GM18508 (cell line): ENCODE results near the gene BRICD5.

ENCODE experiments used
- ATAC-seq: cut with Tn5 transposase; IDR thresholded peaks from one replicate; pipeline ENCODE4 v1.9.1; 2021; ENCODE audit warnings: moderate number of reproducible peaks; ENCODE audit not compliant: insufficient read depth, unreplicated experiment

Gene BRICD5

DNA sequence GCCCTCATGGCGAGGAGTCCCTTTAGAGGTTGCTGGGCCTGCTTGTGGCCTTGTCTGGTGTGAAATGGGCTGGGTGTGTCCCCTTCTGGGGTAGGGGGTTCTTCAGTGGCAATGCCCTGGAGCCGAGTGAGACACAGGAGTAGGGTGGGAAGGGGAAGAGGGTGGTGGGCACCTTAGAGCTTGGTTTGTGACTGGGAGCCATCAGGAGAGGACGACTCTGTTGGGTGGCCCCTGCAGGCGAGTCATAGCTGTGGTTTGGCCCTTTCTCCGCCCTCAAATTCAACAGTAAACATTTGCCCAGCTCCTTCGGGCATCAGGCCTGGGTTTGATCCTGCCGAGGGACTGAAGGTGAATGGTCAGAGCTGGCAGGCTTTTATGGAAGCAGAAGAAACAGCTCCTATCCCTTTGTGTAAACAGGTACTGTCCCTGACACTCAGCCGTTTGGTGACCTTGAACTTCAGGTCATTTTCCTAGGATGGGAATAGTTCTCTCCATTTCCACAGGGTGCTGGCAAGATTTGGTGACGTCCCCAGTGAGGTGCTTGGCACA is 15.7 kb upstream of the BRICD5 start:
- ATAC-seq = no peak

DNA sequence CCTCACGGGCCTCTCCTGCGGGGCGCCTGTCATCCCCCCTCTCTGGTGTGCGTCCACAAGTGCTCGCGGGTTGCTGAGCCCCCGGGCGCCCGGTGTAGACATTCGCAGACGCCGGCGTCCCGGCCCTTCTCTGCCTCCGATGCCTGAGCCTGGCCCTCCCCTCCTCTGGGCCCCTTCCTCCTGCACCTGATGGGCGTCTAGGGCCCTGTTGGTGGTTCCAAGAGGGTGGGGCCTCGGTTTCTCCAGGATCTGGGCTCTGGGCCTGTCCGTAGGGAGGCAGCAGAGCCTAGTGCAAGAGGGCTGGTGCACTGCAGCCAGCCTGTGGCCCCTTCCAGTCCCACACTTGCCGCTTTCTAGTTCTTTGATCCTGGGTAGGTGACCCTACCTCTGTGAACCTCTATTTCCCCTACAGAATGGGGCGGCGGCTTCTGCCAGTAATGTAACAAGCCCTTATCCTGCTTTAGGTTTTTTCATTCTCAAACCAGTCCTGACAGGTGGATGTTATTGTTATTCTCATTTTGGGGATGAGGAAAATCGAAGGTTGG is 13.4 kb upstream of the BRICD5 start:
- ATAC-seq = no peak

DNA sequence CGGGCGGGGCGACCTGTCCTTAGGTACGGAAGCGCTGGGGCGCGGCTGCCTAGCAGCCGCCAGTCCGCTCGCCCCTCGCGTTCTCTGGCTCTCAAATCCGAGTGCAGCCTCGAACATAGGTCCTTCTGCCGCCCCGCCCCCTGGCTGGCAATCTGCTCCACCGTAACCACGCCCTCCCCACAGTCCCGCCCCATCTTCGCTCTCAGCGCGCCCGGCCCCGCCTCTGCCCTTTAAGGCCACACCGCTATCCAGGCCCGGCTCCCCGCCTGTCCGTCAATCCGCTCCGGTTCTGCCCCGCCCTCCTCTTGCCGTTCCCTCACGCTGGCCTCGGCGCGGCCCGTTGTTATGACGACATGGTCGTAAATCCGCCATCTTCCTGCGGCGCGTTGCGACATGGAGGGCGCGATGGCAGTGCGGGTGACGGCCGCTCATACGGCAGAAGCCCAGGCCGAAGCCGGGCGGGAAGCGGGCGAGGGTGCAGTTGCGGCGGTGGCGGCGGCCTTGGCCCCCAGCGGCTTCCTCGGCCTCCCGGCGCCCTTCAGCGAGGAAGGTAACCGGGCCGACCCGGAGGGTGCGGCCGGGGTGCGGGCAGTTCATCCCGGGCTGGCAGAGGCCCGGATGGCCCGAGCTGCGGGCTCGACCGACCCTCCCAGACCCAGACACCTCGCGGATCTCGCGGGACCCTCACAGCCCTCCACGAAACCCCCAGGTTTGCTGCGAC is 12.7 kb upstream of the BRICD5 start, which contains the start of gene E4F1:
Gene E4F1 (plus strand): TSS at position 371 of the 721 bp plus-strand sequence. CDS start 23 bp downstream, at position 394.
- ATAC-seq = peak; percentile 65

DNA sequence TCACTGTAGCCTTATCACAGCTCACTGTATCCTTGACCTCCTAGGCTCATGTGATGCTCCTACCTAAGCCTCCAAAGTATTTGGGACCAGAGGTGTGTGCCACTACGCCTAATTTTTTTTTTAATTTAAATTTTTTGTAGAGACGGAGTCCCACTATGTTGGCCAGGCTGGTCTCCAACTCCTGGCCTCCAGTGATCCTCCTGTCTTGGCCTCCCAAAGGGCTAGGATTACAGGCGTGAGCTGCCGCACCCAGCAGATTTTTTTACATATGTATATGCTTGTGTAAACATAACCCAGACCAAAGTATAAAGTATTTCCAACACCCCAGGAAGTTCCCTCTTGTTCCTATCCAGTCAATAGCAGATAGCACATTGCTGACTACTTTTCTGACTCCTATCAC is 5.7 kb upstream of the BRICD5 start:
- no peak for ATAC-seq

DNA sequence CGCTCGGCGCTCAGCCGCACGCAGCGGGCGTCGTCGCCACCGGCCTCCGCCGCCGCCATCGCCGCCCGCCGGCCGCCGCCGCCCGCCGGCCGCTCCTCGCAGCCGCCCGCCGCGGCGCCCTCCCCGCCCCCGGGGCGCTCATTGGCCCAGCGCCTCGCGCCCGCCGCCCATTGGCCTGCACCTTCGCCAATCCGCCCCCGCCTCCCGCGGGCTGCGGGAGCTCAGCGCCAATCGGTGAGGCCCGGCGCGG is 4.0 kb upstream of the BRICD5 start, which contains the start of gene PGP:
Gene PGP (minus strand): TSS at position 122 of the 250 bp plus-strand sequence. CDS start 63 bp downstream, at position 59.
- no peak for ATAC-seq

DNA sequence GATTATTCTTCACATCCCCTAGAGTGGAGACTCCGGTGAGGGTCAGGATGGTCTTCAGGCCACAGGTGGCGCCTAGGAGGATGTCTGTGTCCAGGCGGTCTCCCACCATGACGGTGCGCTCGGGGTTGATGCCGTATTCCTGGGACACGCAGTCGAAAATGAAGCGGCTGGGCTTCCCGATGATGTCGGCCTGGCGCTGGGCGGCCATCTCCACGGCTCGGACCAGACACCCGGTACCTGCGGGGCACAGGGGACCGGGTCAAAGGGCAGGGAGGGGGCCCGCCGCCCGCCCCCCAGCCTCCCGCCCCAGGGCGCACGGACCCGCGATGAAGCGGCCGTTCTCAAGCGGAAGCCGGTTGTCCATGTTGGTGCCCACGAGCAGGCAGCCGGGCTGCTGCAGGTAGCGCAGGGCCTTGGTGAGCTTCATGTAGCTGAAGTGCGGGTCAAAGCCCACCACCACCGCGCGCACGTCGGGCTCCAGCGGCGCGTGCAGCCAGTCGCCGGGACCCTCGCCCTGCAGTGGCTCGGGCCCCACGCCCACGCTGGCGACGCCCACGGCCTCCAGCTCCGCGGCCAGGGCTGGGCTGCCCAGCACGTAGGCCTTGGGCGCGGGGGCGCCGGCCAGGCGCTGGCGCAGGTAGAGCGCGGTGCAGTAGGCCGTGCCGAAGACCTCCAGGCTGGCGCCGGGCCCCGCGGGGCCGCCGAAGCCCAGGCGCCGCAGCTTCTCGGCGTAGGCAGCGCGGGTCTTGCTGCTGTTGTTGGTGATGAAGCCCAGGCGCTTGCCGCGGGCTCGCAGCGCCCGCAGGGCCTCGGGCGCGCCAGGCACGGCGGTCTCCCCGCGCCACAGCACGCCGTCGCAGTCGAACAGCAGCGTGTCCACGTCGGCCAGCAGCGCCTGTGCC is 3.4 kb upstream of the BRICD5 start:
- ATAC-seq = no peak

DNA sequence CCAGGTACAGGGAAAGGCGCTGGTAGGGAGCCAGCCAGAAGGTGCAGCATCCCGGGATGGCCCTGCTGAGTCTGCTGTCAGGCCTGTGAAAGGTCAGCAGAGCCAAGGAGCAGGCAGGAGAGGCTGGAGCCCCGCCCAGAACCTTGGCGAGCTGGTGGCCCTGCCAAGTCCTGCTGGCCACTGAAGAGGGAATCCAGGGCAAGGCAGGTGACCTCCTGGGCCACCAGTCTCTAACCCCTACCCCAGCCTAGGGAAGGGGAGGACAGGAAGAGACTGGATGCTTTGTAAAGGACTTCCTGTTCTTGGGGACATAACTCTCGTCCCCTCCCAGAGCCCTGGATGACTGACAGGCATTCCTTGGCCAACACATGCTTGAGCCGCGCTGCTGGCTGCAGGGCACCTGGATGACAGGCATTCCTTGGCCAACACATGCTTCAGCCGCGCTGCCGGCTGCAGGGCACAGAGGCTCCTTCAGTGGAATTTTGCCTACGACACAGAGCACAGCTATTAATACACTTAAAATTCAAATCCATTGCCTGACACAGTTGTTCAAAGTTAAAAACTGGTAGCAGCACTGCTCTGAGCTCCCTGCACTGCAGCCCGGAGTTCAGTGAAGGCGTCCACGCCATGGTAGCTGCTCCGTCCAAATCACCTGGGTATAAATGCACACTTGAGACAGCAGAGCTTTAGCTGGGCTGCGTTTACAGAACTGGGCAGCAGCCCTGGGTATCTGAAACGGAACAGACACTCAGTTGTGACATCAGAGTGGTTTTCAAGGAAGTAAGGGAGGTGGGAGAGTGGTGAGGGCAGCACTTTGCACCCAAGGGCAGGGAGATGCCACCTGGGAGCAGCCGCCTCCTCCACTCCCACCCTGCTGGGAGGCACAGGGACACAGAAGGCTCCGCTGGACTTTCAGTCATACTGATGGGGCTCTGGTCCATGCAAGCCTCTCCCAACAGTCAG is 2.0 kb upstream of the BRICD5 start:
- ATAC-seq = no peak

DNA sequence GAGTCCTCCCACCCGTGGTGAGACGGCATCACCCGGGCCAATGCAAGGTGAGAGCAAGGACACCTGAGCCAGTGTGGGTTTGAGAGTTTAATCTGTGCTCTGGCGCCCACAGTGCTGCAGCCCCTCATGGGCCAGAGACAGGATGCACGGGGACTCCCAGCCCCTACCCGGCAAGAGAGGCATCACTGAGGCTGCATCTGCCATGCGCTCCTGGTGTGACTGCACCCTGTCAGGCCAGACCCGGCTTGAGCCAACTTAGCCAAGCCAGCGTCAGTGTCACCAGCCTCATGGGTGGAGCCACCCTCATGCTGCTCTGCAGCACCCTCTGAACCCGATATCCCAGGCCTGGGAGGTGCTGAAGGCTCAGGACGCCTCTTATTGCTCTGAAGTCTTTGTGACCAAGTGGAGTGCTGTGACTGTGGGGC is 1.3 kb upstream of the BRICD5 start:
- no peak for ATAC-seq

DNA sequence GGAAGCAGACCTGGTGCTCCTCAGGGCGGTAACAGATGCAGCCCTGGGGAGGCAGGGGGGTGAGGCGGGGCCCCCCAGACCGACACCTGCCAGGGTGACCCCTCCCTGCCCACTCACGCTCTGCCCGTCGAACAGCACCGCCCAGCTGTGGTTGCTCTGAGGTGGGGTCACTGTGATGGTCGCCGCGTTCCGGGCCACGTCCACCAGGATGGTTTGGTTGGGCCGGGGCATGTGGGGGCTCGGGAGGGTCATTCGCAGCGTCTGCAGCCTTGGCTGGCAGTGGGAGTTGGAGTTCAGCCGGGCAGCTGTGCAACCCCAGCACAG is 692 bp downstream of the BRICD5 start:
- ATAC-seq = no peak

DNA sequence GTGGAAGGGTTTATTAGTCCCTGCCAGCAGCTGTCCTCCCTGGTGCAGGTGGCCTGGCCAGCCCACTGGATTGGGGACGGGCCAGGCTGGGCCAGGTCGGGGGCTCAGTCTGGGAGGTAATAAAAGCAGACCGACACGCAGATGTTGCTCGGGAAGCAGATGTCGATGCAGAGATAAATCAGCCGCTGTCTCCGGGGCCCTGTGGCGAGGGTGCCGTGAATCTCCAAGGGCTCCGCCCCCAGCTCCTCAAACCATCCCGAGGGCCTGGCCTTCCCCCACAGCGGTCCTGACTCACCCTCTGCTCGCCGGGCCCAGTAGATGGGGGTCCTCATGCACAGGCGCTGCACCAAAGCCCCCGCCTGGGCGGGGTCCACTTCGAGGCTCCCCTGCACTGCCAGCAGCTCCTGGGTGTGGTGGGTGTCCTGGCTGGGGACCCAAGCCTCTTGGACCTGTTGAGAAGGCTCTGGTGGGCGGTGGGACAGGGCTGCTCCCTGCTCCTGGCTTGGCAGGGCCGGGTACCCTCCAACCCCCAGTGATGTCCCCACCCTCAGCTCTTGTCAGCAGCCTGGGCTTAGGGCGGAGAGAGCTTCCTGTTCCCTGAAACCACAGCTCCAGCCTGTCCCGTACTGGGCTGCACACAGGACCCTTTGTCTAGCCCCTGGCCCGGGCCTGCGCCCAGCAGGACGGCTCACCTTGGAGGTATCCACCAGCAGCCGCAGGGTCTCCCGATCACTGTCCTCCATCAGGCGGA is 1.2 kb downstream of the BRICD5 start:
- no peak for ATAC-seq

DNA sequence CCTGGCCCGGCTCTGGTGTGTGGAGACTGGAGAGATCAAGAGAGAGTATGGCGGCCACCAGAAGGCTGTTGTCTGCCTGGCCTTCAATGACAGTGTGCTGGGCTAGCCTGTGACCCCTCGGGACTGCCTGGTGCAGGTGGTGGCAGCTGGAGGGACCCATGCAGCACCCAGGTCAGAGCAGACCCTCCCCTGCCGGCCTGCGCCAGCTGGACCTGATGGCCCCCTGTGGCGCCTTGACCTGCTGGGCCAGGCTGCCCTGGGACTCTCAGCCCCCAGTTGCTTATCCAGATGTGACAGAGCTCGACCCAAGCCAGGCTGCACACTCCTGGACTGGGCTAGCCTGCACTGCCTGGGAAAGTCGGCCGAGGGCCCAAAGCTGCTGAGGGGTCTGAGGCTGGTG is 1.9 kb downstream of the BRICD5 start:
- no peak for ATAC-seq

DNA sequence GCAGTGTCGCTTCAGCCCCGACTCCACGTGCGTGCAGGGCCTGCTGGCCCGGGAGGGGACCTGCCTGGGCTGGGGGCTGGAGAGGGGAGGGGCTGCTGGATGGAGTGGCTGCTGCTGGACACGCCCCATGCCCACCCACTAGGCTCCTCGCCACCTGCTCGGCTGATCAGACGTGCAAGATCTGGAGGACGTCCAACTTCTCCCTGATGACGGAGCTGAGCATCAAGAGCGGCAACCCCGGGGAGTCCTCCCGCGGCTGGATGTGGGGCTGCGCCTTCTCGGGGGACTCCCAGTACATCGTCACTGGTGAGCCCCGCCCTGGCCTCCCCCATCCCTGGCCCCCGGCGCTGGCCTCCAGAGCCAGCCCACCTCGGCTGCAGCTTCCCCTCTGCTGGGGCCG is 2.4 kb downstream of the BRICD5 start:
- ATAC-seq = no peak

DNA sequence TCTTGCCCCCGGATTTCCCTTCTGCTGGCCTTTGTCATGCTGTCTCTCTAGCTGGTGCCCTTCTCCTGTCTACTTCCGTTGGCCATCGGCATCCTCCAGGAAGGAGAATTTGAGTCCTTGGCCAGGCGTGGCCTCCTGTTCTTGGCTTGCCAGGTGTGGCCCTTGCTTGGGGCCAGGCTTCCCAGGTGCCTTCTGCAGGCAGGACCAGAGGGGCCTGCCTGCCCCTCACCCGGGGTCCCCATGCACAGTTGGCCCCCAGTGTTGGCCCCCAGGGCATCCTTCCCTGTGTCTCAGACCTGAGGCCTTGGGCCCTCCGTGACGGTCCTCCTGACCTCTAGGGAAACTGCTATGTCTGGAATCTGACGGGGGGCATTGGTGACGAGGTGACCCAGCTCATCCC is 2.8 kb downstream of the BRICD5 start:
- no peak for ATAC-seq

DNA sequence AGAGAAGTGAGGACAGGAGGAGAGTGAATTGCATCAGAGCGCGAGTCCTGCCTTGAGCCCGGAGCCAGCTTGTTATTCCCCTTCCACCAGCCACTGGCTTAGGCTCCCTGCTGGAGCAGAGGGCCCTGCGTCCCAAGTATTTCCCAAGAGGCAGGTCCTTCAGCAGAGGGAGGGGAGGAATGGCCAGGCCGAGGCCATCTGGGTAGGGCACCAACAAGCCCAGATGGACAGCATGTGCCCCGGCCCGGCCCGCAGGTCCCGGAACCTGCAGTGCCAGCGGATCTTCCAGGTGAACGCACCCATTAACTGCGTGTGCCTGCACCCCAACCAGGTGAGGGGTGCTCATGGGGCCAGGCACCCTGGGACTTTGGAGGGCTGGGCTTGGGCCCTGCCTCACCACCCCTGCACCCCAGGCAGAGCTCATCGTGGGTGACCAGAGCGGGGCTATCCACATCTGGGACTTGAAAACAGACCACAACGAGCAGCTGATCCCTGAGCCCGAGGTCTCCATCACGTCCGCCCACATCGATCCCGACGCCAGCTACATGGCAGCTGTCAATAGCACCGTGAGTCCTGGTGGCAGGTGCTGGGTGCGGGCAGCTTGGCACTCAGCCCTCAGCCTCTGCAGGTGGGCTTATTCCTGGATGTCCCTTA is 3.8 kb downstream of the BRICD5 start:
- ATAC-seq = no peak

DNA sequence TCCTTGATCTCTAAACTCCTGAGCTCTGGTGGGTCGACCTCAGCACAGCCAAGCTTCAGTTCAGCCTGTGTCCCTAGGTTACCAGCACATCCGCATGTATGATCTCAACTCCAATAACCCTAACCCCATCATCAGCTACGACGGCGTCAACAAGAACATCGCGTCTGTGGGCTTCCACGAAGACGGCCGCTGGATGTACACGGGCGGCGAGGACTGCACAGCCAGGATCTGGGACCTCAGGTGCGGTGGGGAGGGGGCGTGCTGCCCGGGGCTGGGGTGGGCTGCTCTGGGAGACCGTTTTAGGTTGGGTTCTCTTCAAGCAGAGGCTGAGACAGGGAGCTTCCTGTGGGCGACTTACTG is 4.3 kb downstream of the BRICD5 start:
- no peak for ATAC-seq

DNA sequence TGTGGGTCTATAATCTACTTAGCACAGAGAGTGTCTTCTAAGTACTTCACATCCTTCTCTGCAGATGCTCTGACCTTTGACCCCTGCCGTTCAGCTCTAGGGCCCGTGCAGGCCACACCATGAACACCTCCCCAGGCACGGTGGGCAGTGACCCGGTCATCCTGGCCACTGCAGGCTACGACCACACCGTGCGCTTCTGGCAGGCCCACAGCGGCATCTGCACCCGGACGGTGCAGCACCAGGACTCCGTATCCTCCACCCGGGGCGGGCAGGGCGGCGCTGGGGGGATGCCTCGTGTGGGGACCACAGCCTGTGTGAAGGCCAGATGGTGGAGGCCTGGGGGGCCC is 4.7 kb downstream of the BRICD5 start:
- ATAC-seq = peak; percentile 6

DNA sequence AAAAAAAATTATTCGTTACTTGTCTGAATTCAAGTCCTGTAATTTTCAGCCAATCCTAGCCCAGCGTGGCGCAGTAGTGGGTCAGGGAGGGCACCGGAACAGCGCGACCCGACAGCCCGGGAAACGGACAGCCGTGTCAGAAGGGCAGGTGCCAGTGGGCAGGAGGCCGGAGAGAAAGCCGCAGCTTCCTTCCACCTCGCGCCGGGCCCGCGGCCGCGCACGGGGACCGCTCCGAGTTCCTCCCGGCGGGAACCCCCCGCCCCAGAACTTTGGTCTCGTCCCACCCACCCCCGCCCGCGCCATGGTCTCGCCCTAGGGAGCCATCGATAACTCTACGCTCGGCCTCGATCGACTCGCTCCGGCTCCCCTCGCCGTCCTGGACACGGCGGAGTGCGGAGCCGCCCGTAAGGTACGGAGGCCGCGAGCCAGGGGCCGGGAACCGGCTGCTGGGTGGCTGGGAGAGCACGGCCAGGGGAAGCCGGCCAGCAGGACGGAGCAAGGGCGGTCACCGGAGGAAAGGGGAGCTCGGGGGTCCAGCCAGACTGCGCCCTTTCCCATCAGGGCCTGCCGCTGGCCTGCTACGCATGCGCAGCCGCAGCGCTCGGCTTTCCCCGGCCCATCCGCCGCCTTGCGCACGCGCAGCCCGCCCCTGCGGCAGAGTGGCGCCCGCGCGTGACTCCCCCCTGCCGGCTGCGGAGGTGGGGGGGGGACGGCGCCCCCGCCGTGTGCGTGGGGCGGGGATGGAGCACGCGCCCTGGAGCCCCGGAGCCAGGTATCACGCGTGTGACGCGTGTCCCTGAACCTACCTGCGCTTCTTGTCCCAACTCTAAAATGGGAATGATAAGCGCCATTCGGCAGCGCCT is 5.3 kb downstream of the BRICD5 start, which contains the start of gene MLST8:
Gene MLST8 (plus strand): TSS at position 351 of the 863 bp plus-strand sequence. CDS start 632 bp downstream, outside the sequence.
- peak; percentile 41 for ATAC-seq
